Measurements from ENCODE around the gene ORAI1. TPM values are rescaled to one million over a fixed set of nuclear protein-coding genes. Genes with fewer than 3 reads are reported as not detected.
A peak's percentile ranks its signal among the peaks of the same experiment; 100 is the strongest.

The ORAI1 gene
- total RNA-seq, 1 experiment from 2014 or later = 33.9 TPM

- H3K9me3 Mint-ChIP-seq (ENCODE audit: unreplicated experiment) = no peaks in the 10 kb centered on the region
- H3K36me3 Mint-ChIP-seq (ENCODE audit: insufficient read depth, unreplicated experiment) = peaks cover 20% of the 10 kb centered on the region
- BruUV-seq (replicated peaks) = no TSS peak
- peaks cover 11% of the 10 kb centered on the region for H3K4me1 Mint-ChIP-seq (ENCODE audit: low read depth, unreplicated experiment)
- Histone ChIP-seq H3K27me3 (replicated peaks; ENCODE audit: control insufficient read depth, insufficient read depth, low read length) (no peaks in the 10 kb centered on the region), H3K9me3 (no peaks in the 10 kb centered on the region), H3K36me3 (ENCODE audit: control insufficient read depth, insufficient read depth, low read length) (no peaks in the 10 kb centered on the region), H3K4me3 (ENCODE audit: low read depth, low read length) (peak within 1 kb of the TSS; percentile 76), H3K4me1 (peaks cover 48% of the 10 kb centered on the region)
- peak within 1 kb of the TSS; percentile 96 for H3K27ac Mint-ChIP-seq (ENCODE audit: unreplicated experiment)
- ChIA-PET POLR2A (interaction anchor here (0.5 to 1.0 kb wide), 2 partner anchors 20 to 644 kb away, joined by 3 to 8 read pairs; no protein-coding TSS in a partner anchor), CTCF (interaction anchor here (0.9 to 1.9 kb wide), 3 partner anchors 29 to 88 kb away, joined by 9 to 16 read pairs (median 10); partner anchors contain the start of gene ORAI1)
- no peak for TF ChIP-seq CTCF (IDR thresholded peaks at IDR 0.05; ENCODE audit: insufficient read depth in 1 of 2, low read depth in 1 of 2, low read length in 1 of 2, severe bottlenecking in 1 of 2, unreplicated experiment in 1 of 2)
- peak within 1 kb of the TSS; percentile 93 for H3K4me3 Mint-ChIP-seq (ENCODE audit: unreplicated experiment)
- intact Hi-C loops (cut with micrococcal nuclease; ENCODE audit: unreplicated experiment) = loop anchor here (2.0 to 5.0 kb wide), 2 partner anchors 28 to 211 kb away; partner anchors contain the start of gene RHOF
- DNase-seq = no peak
- no peaks in the 10 kb centered on the region for H3K27me3 Mint-ChIP-seq (ENCODE audit: insufficient read depth, unreplicated experiment)
Measured at GRCh38 chr12:121580959-121581685, 45.2 kb upstream of the ORAI1 start, which contains the start of gene KDM2B. Gene KDM2B, minus strand, starts transcription at chr12:121581023. Its CDS starts 112 bp downstream, at chr12:121580911.

GRCh38 chr12:121581686-121582429, 44.5 kb upstream of the ORAI1 start:
- Mint-ChIP-seq H3K27me3 (ENCODE audit: insufficient read depth, unreplicated experiment) (no peaks in the 10 kb centered on the region), H3K9me3 (ENCODE audit: unreplicated experiment) (no peaks in the 10 kb centered on the region), H3K4me1 (ENCODE audit: low read depth, unreplicated experiment) (peaks cover 7% of the 10 kb centered on the region), H3K36me3 (ENCODE audit: insufficient read depth, unreplicated experiment) (peaks cover 20% of the 10 kb centered on the region), H3K4me3 (ENCODE audit: unreplicated experiment) (peak overlapping the region; percentile 93), H3K27ac (ENCODE audit: unreplicated experiment) (peak overlapping the region; percentile 96)
- intact Hi-C loops (cut with micrococcal nuclease; ENCODE audit: unreplicated experiment) = loop anchor here (1.0 to 5.0 kb wide), 5 partner anchors 8 to 210 kb away; partner anchors contain the start of gene RHOF
- H3K4me3 ChIP-seq (ENCODE audit: low read depth, low read length) = peak overlapping the region; percentile 76
- H3K27me3 ChIP-seq (replicated peaks; ENCODE audit: control insufficient read depth, insufficient read depth, low read length) = no peaks in the 10 kb centered on the region
- no peak for TF ChIP-seq CTCF (IDR thresholded peaks at IDR 0.05; ENCODE audit: insufficient read depth in 1 of 2, low read depth in 1 of 2, low read length in 1 of 2, severe bottlenecking in 1 of 2, unreplicated experiment in 1 of 2)
- POLR2A ChIA-PET = interaction anchor here (0.5 kb wide), 1 partner anchor 643 kb away, joined by 3 read pairs; no protein-coding TSS in a partner anchor
- no peaks in the 10 kb centered on the region for H3K9me3 ChIP-seq
- H3K36me3 ChIP-seq (ENCODE audit: control insufficient read depth, insufficient read depth, low read length) = no peaks in the 10 kb centered on the region
- H3K4me1 ChIP-seq = peaks cover 41% of the 10 kb centered on the region
- BruUV-seq (replicated peaks) = TSS peak; percentile 83
- DNase-seq = no peak
- CTCF ChIA-PET = no interaction called here
